ENCODE measurements around the gene LAMB2.

DNA sequence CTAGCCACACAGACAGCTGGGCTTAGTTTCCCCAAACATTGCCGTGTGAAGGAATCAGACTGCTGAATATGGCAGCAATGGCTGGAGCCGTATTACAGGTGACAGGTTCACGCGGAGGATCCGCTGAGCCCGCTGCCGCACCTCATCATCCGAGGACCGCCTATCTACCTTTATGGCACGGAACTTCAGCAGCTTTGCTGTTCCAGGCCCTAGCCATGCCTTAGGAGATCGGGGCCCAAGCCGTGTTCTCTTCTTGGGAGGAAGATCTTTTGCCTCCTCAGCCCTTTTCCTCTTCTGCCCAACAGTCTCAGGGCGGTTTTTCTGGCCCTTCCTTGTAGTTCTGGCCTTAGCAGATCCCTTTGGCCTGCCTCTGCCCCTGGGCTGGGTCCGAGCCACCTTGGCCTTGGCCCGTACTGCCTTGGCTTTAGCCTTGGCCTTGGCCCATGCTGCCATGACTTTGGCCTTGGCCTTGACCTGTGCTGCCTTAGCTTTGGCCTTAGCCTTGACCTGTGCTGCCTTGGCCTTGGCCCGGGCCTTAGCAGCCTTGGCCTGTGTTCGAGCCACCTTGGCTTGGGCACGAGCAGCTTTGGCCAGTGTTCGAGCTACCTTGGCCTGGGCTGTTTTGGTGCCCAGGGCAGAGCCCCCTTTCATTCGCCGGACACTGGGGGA, 30.0 kb upstream of the LAMB2 start:
- no peak for TF ChIP-seq EZH2 (IDR thresholded peaks at IDR 0.05; ENCODE audit: low read depth, unreplicated experiment)
- TF ChIP-seq, protein P1, sequence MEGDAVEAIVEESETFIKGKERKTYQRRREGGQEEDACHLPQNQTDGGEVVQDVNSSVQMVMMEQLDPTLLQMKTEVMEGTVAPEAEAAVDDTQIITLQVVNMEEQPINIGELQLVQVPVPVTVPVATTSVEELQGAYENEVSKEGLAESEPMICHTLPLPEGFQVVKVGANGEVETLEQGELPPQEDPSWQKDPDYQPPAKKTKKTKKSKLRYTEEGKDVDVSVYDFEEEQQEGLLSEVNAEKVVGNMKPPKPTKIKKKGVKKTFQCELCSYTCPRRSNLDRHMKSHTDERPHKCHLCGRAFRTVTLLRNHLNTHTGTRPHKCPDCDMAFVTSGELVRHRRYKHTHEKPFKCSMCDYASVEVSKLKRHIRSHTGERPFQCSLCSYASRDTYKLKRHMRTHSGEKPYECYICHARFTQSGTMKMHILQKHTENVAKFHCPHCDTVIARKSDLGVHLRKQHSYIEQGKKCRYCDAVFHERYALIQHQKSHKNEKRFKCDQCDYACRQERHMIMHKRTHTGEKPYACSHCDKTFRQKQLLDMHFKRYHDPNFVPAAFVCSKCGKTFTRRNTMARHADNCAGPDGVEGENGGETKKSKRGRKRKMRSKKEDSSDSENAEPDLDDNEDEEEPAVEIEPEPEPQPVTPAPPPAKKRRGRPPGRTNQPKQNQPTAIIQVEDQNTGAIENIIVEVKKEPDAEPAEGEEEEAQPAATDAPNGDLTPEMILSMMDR (conservative IDR thresholded peaks at IDR 0.05; ENCODE audit: low read depth in 2 of 2): no peak
- TF ChIP-seq, protein P2, sequence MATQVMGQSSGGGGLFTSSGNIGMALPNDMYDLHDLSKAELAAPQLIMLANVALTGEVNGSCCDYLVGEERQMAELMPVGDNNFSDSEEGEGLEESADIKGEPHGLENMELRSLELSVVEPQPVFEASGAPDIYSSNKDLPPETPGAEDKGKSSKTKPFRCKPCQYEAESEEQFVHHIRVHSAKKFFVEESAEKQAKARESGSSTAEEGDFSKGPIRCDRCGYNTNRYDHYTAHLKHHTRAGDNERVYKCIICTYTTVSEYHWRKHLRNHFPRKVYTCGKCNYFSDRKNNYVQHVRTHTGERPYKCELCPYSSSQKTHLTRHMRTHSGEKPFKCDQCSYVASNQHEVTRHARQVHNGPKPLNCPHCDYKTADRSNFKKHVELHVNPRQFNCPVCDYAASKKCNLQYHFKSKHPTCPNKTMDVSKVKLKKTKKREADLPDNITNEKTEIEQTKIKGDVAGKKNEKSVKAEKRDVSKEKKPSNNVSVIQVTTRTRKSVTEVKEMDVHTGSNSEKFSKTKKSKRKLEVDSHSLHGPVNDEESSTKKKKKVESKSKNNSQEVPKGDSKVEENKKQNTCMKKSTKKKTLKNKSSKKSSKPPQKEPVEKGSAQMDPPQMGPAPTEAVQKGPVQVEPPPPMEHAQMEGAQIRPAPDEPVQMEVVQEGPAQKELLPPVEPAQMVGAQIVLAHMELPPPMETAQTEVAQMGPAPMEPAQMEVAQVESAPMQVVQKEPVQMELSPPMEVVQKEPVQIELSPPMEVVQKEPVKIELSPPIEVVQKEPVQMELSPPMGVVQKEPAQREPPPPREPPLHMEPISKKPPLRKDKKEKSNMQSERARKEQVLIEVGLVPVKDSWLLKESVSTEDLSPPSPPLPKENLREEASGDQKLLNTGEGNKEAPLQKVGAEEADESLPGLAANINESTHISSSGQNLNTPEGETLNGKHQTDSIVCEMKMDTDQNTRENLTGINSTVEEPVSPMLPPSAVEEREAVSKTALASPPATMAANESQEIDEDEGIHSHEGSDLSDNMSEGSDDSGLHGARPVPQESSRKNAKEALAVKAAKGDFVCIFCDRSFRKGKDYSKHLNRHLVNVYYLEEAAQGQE (IDR thresholded peaks at IDR 0.05; ENCODE audit: unreplicated experiment): no peak
- TF ChIP-seq JUNB (IDR thresholded peaks at IDR 0.05; ENCODE audit: unreplicated experiment): no peak
- peak; percentile 46 for TF ChIP-seq POLR2AphosphoS5 (IDR thresholded peaks at IDR 0.05; ENCODE audit: low read depth)
- no peak for TF ChIP-seq EZH2phosphoT487 (IDR thresholded peaks at IDR 0.05; ENCODE audit: unreplicated experiment)
- TF ChIP-seq, protein P3, sequence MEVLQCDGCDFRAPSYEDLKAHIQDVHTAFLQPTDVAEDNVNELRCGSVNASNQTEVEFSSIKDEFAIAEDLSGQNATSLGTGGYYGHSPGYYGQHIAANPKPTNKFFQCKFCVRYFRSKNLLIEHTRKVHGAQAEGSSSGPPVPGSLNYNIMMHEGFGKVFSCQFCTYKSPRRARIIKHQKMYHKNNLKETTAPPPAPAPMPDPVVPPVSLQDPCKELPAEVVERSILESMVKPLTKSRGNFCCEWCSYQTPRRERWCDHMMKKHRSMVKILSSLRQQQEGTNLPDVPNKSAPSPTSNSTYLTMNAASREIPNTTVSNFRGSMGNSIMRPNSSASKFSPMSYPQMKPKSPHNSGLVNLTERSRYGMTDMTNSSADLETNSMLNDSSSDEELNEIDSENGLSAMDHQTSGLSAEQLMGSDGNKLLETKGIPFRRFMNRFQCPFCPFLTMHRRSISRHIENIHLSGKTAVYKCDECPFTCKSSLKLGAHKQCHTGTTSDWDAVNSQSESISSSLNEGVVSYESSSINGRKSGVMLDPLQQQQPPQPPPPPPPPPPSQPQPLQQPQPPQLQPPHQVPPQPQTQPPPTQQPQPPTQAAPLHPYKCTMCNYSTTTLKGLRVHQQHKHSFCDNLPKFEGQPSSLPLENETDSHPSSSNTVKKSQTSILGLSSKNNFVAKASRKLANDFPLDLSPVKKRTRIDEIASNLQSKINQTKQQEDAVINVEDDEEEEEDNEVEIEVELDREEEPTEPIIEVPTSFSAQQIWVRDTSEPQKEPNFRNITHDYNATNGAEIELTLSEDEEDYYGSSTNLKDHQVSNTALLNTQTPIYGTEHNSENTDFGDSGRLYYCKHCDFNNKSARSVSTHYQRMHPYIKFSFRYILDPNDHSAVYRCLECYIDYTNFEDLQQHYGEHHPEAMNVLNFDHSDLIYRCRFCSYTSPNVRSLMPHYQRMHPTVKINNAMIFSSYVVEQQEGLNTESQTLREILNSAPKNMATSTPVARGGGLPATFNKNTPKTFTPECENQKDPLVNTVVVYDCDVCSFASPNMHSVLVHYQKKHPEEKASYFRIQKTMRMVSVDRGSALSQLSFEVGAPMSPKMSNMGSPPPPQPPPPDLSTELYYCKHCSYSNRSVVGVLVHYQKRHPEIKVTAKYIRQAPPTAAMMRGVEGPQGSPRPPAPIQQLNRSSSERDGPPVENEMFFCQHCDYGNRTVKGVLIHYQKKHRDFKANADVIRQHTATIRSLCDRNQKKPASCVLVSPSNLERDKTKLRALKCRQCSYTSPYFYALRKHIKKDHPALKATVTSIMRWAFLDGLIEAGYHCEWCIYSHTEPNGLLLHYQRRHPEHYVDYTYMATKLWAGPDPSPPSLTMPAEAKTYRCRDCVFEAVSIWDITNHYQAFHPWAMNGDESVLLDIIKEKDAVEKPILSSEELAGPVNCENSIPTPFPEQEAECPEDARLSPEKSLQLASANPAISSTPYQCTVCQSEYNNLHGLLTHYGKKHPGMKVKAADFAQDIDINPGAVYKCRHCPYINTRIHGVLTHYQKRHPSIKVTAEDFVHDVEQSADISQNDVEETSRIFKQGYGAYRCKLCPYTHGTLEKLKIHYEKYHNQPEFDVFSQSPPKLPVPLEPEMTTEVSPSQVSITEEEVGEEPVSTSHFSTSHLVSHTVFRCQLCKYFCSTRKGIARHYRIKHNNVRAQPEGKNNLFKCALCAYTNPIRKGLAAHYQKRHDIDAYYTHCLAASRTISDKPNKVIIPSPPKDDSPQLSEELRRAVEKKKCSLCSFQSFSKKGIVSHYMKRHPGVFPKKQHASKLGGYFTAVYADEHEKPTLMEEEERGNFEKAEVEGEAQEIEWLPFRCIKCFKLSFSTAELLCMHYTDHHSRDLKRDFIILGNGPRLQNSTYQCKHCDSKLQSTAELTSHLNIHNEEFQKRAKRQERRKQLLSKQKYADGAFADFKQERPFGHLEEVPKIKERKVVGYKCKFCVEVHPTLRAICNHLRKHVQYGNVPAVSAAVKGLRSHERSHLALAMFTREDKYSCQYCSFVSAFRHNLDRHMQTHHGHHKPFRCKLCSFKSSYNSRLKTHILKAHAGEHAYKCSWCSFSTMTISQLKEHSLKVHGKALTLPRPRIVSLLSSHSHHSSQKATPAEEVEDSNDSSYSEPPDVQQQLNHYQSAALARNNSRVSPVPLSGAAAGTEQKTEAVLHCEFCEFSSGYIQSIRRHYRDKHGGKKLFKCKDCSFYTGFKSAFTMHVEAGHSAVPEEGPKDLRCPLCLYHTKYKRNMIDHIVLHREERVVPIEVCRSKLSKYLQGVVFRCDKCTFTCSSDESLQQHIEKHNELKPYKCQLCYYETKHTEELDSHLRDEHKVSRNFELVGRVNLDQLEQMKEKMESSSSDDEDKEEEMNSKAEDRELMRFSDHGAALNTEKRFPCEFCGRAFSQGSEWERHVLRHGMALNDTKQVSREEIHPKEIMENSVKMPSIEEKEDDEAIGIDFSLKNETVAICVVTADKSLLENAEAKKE (CRISPR knock-in tag; IDR thresholded peaks at IDR 0.05): no peak
- TF ChIP-seq, protein P4, sequence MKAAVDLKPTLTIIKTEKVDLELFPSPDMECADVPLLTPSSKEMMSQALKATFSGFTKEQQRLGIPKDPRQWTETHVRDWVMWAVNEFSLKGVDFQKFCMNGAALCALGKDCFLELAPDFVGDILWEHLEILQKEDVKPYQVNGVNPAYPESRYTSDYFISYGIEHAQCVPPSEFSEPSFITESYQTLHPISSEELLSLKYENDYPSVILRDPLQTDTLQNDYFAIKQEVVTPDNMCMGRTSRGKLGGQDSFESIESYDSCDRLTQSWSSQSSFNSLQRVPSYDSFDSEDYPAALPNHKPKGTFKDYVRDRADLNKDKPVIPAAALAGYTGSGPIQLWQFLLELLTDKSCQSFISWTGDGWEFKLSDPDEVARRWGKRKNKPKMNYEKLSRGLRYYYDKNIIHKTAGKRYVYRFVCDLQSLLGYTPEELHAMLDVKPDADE (IDR thresholded peaks at IDR 0.05): no peak
- TF ChIP-seq STAT1 (IDR thresholded peaks at IDR 0.05; ENCODE audit: unreplicated experiment): no peak
- TF ChIP-seq CREB1 (CRISPR knock-in tag; IDR thresholded peaks at IDR 0.05; ENCODE audit: low read depth): no peak
- no peak for TF ChIP-seq NANOG (IDR thresholded peaks at IDR 0.05; ENCODE audit: borderline replicate concordance)
- no peak for TF ChIP-seq ZNF114 (CRISPR knock-in tag; IDR thresholded peaks at IDR 0.05)
